ENCODE measurements around the gene LHFPL5. TPM values are rescaled to one million over a fixed set of nuclear protein-coding genes. Genes with fewer than 3 reads are reported as not detected.

LHFPL5 gene
- total and polyA plus RNA-seq, 2 donors from 2014 or later, result 0.47 TPM; not detected in 1

DNA sequence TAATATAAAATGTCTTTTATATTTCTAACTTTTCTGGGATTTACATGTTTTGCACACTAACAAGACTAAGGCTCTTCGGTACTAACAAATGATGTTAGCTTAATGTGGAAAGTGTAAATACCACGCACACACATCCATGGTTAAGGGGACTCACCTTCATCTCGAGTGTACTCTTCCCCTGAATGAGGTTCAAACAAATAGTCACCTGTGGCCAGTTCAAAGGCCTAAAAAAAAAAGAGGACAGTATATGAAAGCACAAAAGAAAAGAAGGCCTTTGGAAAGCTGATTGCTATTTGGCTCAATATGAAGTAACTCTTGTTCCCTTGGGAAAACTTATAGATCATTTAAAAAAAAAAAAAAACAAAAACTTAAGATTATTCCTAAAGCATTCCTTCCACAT lies 37.2 kb downstream of the LHFPL5 start:
- Histone ChIP-seq H3K27me3 (ENCODE audit: control insufficient read depth, insufficient read depth, low read length) (no peaks in the 10 kb centered on the region), H3K9me3 (ENCODE audit: control insufficient read depth in 2 of 3, insufficient read depth in 1 of 3, low read length in 3 of 3) (no peaks in the 10 kb centered on the region), H3K36me3 (ENCODE audit: control insufficient read depth in 2 of 3, insufficient read depth in 3 of 3, low read length in 3 of 3) (no peaks in the 10 kb centered on the region), H3K27ac (ENCODE audit: low read depth in 2 of 2, low read length in 2 of 2) (no peak overlapping the region), H3K4me3 (ENCODE audit: low read length in 3 of 3) (no peak overlapping the region), H3K4me1 (ENCODE audit: control insufficient read depth in 2 of 3, insufficient read depth in 2 of 3, low read depth in 1 of 3, low read length in 3 of 3) (no peaks in the 10 kb centered on the region), H3K9ac (ENCODE audit: low read length in 3 of 3) (no peak overlapping the region)
- no peak for DNase-seq
- intact Hi-C loops (cut with DNase I), result no loop called here
- FAIRE-seq, result no peak
- TF ChIP-seq, protein P1, sequence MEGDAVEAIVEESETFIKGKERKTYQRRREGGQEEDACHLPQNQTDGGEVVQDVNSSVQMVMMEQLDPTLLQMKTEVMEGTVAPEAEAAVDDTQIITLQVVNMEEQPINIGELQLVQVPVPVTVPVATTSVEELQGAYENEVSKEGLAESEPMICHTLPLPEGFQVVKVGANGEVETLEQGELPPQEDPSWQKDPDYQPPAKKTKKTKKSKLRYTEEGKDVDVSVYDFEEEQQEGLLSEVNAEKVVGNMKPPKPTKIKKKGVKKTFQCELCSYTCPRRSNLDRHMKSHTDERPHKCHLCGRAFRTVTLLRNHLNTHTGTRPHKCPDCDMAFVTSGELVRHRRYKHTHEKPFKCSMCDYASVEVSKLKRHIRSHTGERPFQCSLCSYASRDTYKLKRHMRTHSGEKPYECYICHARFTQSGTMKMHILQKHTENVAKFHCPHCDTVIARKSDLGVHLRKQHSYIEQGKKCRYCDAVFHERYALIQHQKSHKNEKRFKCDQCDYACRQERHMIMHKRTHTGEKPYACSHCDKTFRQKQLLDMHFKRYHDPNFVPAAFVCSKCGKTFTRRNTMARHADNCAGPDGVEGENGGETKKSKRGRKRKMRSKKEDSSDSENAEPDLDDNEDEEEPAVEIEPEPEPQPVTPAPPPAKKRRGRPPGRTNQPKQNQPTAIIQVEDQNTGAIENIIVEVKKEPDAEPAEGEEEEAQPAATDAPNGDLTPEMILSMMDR (IDR thresholded peaks at IDR 0.05; ENCODE audit: borderline replicate concordance, extremely low read depth, insufficient read depth), result no peak

DNA sequence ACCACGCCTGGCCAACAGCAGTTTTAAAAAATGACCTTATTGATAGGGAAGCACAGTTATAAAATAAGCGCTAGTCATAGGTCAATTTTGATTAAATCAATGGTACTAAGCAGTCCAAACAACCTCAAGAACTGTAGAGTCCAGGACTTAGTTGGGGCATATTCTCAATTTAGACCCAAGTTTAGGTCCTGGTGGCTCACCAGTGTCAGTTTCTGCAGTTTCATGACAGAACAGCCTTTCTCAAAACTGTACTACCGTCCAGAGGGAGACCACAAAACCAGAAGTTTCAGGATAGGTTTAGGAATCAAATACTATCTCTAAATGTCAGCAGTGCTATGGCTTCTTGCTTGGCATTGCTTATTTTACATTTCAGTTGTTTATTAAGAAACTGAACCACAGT lies 39.1 kb downstream of the LHFPL5 start:
- H3K36me3 ChIP-seq (ENCODE audit: control insufficient read depth in 2 of 3, insufficient read depth in 3 of 3, low read length in 3 of 3), result peaks cover 0 to 7% (median 0%) of the 10 kb centered on the region in 3 donors
- no peaks in the 10 kb centered on the region for H3K4me1 ChIP-seq (ENCODE audit: control insufficient read depth in 2 of 3, insufficient read depth in 2 of 3, low read depth in 1 of 3, low read length in 3 of 3)
- no peak overlapping the region for H3K9ac ChIP-seq (ENCODE audit: low read length in 3 of 3)
- TF ChIP-seq, protein P1 (IDR thresholded peaks at IDR 0.05; ENCODE audit: borderline replicate concordance, extremely low read depth, insufficient read depth), result no peak
- DNase-seq, result no peak
- H3K9me3 ChIP-seq (ENCODE audit: control insufficient read depth in 2 of 3, insufficient read depth in 1 of 3, low read length in 3 of 3), result peaks cover 0 to 7% (median 0%) of the 10 kb centered on the region in 3 donors
- intact Hi-C loops (cut with DNase I), result no loop called here
- no peak overlapping the region for H3K4me3 ChIP-seq (ENCODE audit: low read length in 3 of 3)
- H3K27ac ChIP-seq (ENCODE audit: low read depth in 2 of 2, low read length in 2 of 2), result no peak overlapping the region
- no peak for FAIRE-seq
- H3K27me3 ChIP-seq (ENCODE audit: control insufficient read depth, insufficient read depth, low read length), result no peaks in the 10 kb centered on the region

GRCh38 chr6:35850208-35850607 lies 45.1 kb downstream of the LHFPL5 start:
- Histone ChIP-seq H3K27ac (ENCODE audit: low read depth in 2 of 2, low read length in 2 of 2) (no peak overlapping the region), H3K9ac (ENCODE audit: low read length in 3 of 3) (no peak overlapping the region), H3K36me3 (ENCODE audit: control insufficient read depth in 2 of 3, insufficient read depth in 3 of 3, low read length in 3 of 3) (peaks cover 0 to 7% (median 0%) of the 10 kb centered on the region in 3 donors), H3K27me3 (ENCODE audit: control insufficient read depth, insufficient read depth, low read length) (no peaks in the 10 kb centered on the region), H3K4me3 (ENCODE audit: low read length in 3 of 3) (no peak overlapping the region), H3K9me3 (ENCODE audit: control insufficient read depth in 2 of 3, insufficient read depth in 1 of 3, low read length in 3 of 3) (peaks cover 0 to 7% (median 0%) of the 10 kb centered on the region in 3 donors), H3K4me1 (ENCODE audit: control insufficient read depth in 2 of 3, insufficient read depth in 2 of 3, low read depth in 1 of 3, low read length in 3 of 3) (no peaks in the 10 kb centered on the region)
- no peak for FAIRE-seq
- no peak for DNase-seq
- TF ChIP-seq, protein P1 (IDR thresholded peaks at IDR 0.05; ENCODE audit: borderline replicate concordance, extremely low read depth, insufficient read depth), result no peak
- intact Hi-C loops (cut with DNase I), result no loop called here

- intact Hi-C loops (cut with DNase I), result no loop called here
- FAIRE-seq (no peak), DNase-seq (no peak)
- peaks cover 0 to 7% (median 0%) of the 10 kb centered on the region in 3 donors for H3K9me3 ChIP-seq (ENCODE audit: control insufficient read depth in 2 of 3, insufficient read depth in 1 of 3, low read length in 3 of 3)
- H3K9ac ChIP-seq (ENCODE audit: low read length in 3 of 3), result no peak overlapping the region
- TF ChIP-seq, protein P1 (IDR thresholded peaks at IDR 0.05; ENCODE audit: borderline replicate concordance, extremely low read depth, insufficient read depth), result no peak
- no peak overlapping the region for H3K27ac ChIP-seq (ENCODE audit: low read depth in 2 of 2, low read length in 2 of 2)
- H3K36me3 ChIP-seq (ENCODE audit: control insufficient read depth in 2 of 3, insufficient read depth in 3 of 3, low read length in 3 of 3), result peaks cover 0 to 14% (median 9%) of the 10 kb centered on the region in 3 donors
- no peaks in the 10 kb centered on the region for H3K27me3 ChIP-seq (ENCODE audit: control insufficient read depth, insufficient read depth, low read length)
- no peaks in the 10 kb centered on the region for H3K4me1 ChIP-seq (ENCODE audit: control insufficient read depth in 2 of 3, insufficient read depth in 2 of 3, low read depth in 1 of 3, low read length in 3 of 3)
- H3K4me3 ChIP-seq (ENCODE audit: low read length in 3 of 3), result no peak overlapping the region
Observed at GRCh38 chr6:35852994-35853393, 47.8 kb downstream of the LHFPL5 start.

Data from kidney (tissue), 14 donors.